SKM-1 treated with dmso at 0.1 percent for 144 hours (cell line): ENCODE results near the gene RPL22L1.
"Not testable (repeated sequence)": the region's sequence is repeated elsewhere in the genome, so short reads cannot be mapped to it uniquely, and the experiment has no call there.

ENCODE experiments used
- DNase-seq: peaks from one replicate; lab custom pipeline; 2025; ENCODE audit not compliant: unreplicated experiment; lab: John Stamatoyannopoulos, UW

Gene RPL22L1

GRCh38 chr3:170869645-170870593, at the start of gene RPL22L1:
RPL22L1 (minus strand) TSS chr3:170870195; CDS start chr3:170870167, 28 bp downstream.
- DNase-seq, result no peak

- no peak for DNase-seq
These were observed 48.7 kb upstream of the RPL22L1 start for GRCh38 chr3:170918715-170919114.

- no peak for DNase-seq
These were observed 44.7 kb upstream of the RPL22L1 start for GRCh38 chr3:170914690-170915089.

GRCh38 chr3:170914212-170914611, 44.2 kb upstream of the RPL22L1 start:
- no peak for DNase-seq

GRCh38 chr3:170911051-170911450, 41.1 kb upstream of the RPL22L1 start:
- no peak for DNase-seq

GRCh38 chr3:170910542-170910941, 40.5 kb upstream of the RPL22L1 start:
- no peak for DNase-seq

- no peak for DNase-seq
These were observed 39.3 kb upstream of the RPL22L1 start for GRCh38 chr3:170909129-170909903.

- peak; percentile 74 for DNase-seq
These were observed 38.5 kb upstream of the RPL22L1 start, which contains the start of gene EIF5A2 for GRCh38 chr3:170908235-170909116. EIF5A2 (minus strand) TSS chr3:170908637; CDS start chr3:170907806, 831 bp downstream.

- no peak for DNase-seq
These were observed 37.7 kb upstream of the RPL22L1 start for GRCh38 chr3:170907637-170908234.

- DNase-seq, result no peak
These were observed 35.9 kb upstream of the RPL22L1 start for GRCh38 chr3:170905862-170906261.

- DNase-seq, result no peak
These were observed 33.1 kb upstream of the RPL22L1 start for GRCh38 chr3:170903123-170903522.

- DNase-seq, result no peak
These were observed 29.5 kb upstream of the RPL22L1 start for GRCh38 chr3:170899455-170899854.

GRCh38 chr3:170897978-170898377, 28.0 kb upstream of the RPL22L1 start:
- no peak for DNase-seq

GRCh38 chr3:170897199-170897598, 27.2 kb upstream of the RPL22L1 start:
- not testable (repeated sequence) for DNase-seq

GRCh38 chr3:170896781-170897180, 26.8 kb upstream of the RPL22L1 start:
- DNase-seq, result no peak

GRCh38 chr3:170896333-170896732, 26.3 kb upstream of the RPL22L1 start:
- not testable (repeated sequence) for DNase-seq

GRCh38 chr3:170893895-170894294, 23.9 kb upstream of the RPL22L1 start:
- DNase-seq, result no peak

- DNase-seq, result no peak
These were observed 19.6 kb upstream of the RPL22L1 start for GRCh38 chr3:170889630-170890029.

- no peak for DNase-seq
These were observed 19.1 kb upstream of the RPL22L1 start for GRCh38 chr3:170889132-170889531.
